MM.1S (cell line): ENCODE data around the gene VEPH1.

Source experiments
- DNase-seq: peaks from one replicate; pipeline ENCODE4 v3.0.0-alpha.2; 2015
- H2AFZ ChIP-seq: fragments of 300-600 bp; sonication (generic); 2 replicates; pipeline ENCODE4 v1.6.0; 2016; ENCODE audit warnings: antibody characterized with exemption, low read length
- H3F3A ChIP-seq: fragments of 300-600 bp; sonication (generic); 2 replicates; pipeline ENCODE4 v1.6.1; 2016; ENCODE audit warnings: mild to moderate bottlenecking, antibody characterized with exemption, low read length, moderate library complexity, mixed read lengths; ENCODE audit not compliant: insufficient read depth
- H3K27ac ChIP-seq: fragments of 300-600 bp; sonication (generic); 2 replicates; pipeline ENCODE4 v1.5.1; 2016; ENCODE audit warnings: mild to moderate bottlenecking, low read length
- H3K27me3 ChIP-seq: fragments of 300-600 bp; sonication (generic); replicated peaks from 2 replicates; pipeline ENCODE4 v1.6.0; 2016; ENCODE audit warnings: low read length; ENCODE audit not compliant: insufficient read depth
- H3K36me3 ChIP-seq: fragments of 300-600 bp; sonication (generic); replicated peaks from 2 replicates; pipeline ENCODE4 v1.6.1; 2016; ENCODE audit warnings: mild to moderate bottlenecking, low read length, mixed read lengths; ENCODE audit not compliant: insufficient read depth
- H3K4me1 ChIP-seq: fragments of 300-600 bp; sonication (generic); 2 replicates; pipeline ENCODE4 v1.6.1; 2016; ENCODE audit warnings: low read length, mixed read lengths
- H3K4me2 ChIP-seq: fragments of 300-600 bp; sonication (generic); 2 replicates; pipeline ENCODE4 v1.6.0; 2016; ENCODE audit warnings: low read depth, low read length
- H3K4me3 ChIP-seq: fragments of 300-600 bp; sonication (generic); 2 replicates; pipeline ENCODE4 v1.5.1; 2016; ENCODE audit warnings: low read length, mixed read lengths
- H3K79me2 ChIP-seq: fragments of 300-600 bp; sonication (generic); 2 replicates; pipeline ENCODE4 v1.6.1; 2016; ENCODE audit warnings: mixed run types, low read length, mixed read lengths
- H3K9ac ChIP-seq: fragments of 300-600 bp; sonication (generic); 2 replicates; pipeline ENCODE4 v1.6.1; 2016; ENCODE audit warnings: low read length, mixed read lengths
- H3K9me2 ChIP-seq: fragments of 300-600 bp; sonication (generic); replicated peaks from 2 replicates; pipeline ENCODE4 v1.6.1; 2016; ENCODE audit warnings: mild to moderate bottlenecking, low read length, mixed read lengths; ENCODE audit not compliant: insufficient read depth
- H3K9me3 ChIP-seq: fragments of 300-600 bp; sonication (generic); replicated peaks from 2 replicates; pipeline ENCODE4 v1.6.1; 2016; ENCODE audit warnings: mild to moderate bottlenecking, low read length, mixed read lengths; ENCODE audit not compliant: insufficient read depth
- H4K20me1 ChIP-seq: fragments of 300-600 bp; sonication (generic); 2 replicates; pipeline ENCODE4 v1.6.1; 2016; ENCODE audit warnings: mild to moderate bottlenecking, low read length, moderate library complexity, mixed read lengths; ENCODE audit not compliant: insufficient read depth
- EZH2 ChIP-seq: fragments of 300-600 bp; sonication (generic); optimal IDR thresholded peaks from 2 replicates; pipeline ENCODE3; 2017; ENCODE audit warnings: low read depth, mild to moderate bottlenecking, antibody characterized with exemption, low read length, mixed read lengths
- EZH2phosphoT487 ChIP-seq: fragments of 300-600 bp; sonication (generic); IDR thresholded peaks from 2 replicates; pipeline ENCODE4 v1.6.1; 2018; ENCODE audit warnings: antibody characterized with exemption, low read length
- TF ChIP-seq, protein P1 (sequence below): fragments of 300-600 bp; sonication (generic); IDR thresholded peaks from 2 replicates; pipeline ENCODE4 v1.5.1; 2016; ENCODE audit warnings: antibody characterized with exemption, low read length, mixed read lengths

VEPH1 gene

DNA sequence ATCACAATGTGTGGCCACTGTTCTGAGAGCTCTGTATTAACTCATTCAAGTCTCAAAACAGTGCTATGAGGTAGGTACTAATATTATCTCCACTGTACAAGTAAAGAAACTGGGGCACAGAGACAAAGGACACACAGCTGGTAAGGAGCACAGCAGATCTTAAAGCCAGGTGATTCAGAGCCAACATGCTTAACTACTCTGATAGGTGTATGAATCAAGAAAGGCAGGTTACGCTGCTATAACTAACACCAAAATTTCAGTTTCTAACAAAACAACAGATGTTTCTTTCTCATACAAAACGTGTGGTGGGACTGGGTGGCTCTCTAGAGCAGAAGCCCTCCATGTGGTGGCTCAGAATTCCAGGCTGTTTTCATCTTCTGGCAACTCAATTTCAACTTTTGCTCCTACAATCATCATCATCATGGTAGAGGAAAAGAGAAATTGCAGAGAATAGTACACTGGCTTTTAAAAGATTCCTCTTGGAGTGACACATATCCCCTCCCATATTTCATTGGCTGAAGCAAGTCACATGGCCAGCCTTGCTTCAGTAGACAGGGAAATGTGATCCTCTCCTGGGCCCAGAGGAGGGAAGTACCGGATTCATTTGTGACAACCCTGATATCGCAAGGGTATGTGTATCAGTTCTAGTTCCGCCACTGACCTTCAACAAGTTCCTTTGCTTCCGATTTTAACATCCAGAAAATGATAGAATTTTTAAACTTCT lies 192.7 kb downstream of the VEPH1 start:
- no peak overlapping the region for H3K9ac ChIP-seq
- H4K20me1 ChIP-seq = no peaks in the 10 kb centered on the region
- no peaks in the 10 kb centered on the region for H3K9me3 ChIP-seq
- DNase-seq = peak; percentile 63
- TF ChIP-seq, protein P1, sequence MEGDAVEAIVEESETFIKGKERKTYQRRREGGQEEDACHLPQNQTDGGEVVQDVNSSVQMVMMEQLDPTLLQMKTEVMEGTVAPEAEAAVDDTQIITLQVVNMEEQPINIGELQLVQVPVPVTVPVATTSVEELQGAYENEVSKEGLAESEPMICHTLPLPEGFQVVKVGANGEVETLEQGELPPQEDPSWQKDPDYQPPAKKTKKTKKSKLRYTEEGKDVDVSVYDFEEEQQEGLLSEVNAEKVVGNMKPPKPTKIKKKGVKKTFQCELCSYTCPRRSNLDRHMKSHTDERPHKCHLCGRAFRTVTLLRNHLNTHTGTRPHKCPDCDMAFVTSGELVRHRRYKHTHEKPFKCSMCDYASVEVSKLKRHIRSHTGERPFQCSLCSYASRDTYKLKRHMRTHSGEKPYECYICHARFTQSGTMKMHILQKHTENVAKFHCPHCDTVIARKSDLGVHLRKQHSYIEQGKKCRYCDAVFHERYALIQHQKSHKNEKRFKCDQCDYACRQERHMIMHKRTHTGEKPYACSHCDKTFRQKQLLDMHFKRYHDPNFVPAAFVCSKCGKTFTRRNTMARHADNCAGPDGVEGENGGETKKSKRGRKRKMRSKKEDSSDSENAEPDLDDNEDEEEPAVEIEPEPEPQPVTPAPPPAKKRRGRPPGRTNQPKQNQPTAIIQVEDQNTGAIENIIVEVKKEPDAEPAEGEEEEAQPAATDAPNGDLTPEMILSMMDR = no peak
- TF ChIP-seq EZH2 (no peak), EZH2phosphoT487 (no peak)
- H3K79me2 ChIP-seq = no peaks in the 10 kb centered on the region
- peak overlapping the region; percentile 30; the same call in 1 of the 2 replicates for H3K4me2 ChIP-seq
- H3K27me3 ChIP-seq = no peaks in the 10 kb centered on the region
- H3K36me3 ChIP-seq = no peaks in the 10 kb centered on the region
- H3K27ac ChIP-seq = peak overlapping the region; percentile 42; the same call in 1 of the 2 replicates
- H3F3A ChIP-seq = 0 out of 2 replicates have a peak, but pooled peaks cover 6% of the 10 kb centered on the region
- peak overlapping the region; percentile 47 for H2AFZ ChIP-seq
- H3K9me2 ChIP-seq = no peaks in the 10 kb centered on the region; the same call in 1 of the 2 replicates
- no peak overlapping the region for H3K4me3 ChIP-seq
- H3K4me1 ChIP-seq = peaks cover 10% of the 10 kb centered on the region

DNA sequence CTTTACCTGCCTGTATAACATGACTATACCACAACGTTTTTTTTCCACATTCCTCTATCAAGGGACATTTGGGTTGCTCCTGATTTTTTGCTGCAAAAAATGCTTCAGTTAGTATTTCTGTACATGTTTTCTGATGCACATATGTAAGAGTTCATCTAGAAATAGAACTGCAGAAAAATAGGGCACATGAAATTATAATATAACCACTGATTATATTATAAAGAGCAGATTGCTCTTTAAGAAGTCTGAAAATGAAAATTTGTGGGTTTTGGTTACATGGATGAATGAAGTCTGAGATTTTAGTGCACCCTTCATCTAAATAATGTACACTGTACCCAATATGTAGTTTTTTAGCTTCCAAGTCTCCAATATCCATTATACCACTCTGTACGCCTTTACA lies 196.7 kb downstream of the VEPH1 start:
- no peak overlapping the region for H3K4me3 ChIP-seq
- no peaks in the 10 kb centered on the region for H3K36me3 ChIP-seq
- no peak overlapping the region for H2AFZ ChIP-seq
- no peaks in the 10 kb centered on the region for H3K79me2 ChIP-seq
- H3K27me3 ChIP-seq = no peaks in the 10 kb centered on the region
- H3K9ac ChIP-seq = no peak overlapping the region
- no peak overlapping the region for H3K27ac ChIP-seq
- no peak for DNase-seq
- no peaks in the 10 kb centered on the region for H3K9me3 ChIP-seq
- 0 out of 2 replicates have a peak, but pooled peaks cover 6% of the 10 kb centered on the region for H3F3A ChIP-seq
- no peak overlapping the region for H3K4me2 ChIP-seq
- TF ChIP-seq EZH2phosphoT487 = no peak
- no peak for TF ChIP-seq EZH2
- TF ChIP-seq, protein P1 = no peak
- peaks cover 10% of the 10 kb centered on the region for H3K4me1 ChIP-seq
- no peaks in the 10 kb centered on the region for H3K9me2 ChIP-seq
- H4K20me1 ChIP-seq = no peaks in the 10 kb centered on the region

DNA sequence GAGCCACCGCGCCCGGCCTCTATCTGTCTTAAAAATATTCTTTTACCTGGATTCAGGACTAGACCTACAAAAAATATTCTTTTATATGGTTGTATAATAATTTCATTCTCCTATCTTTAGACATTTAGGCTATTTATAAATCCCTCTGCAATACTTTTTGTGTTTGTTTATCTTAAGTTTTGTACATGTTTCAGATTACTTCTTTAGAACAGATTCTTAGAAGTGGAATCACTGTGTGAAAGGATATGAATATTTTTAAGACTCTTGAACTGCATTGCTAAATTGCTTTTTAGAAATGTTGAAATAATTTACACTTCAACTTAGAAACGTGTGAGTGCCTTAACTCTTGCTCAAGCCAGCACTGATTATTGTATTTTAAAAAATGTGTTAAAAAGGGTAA lies 197.8 kb downstream of the VEPH1 start:
- Histone ChIP-seq H4K20me1 (no peaks in the 10 kb centered on the region), H3K79me2 (no peaks in the 10 kb centered on the region), H2AFZ (no peak overlapping the region), H3F3A (0 out of 2 replicates have a peak, but pooled peaks cover 4% of the 10 kb centered on the region), H3K27ac (no peak overlapping the region), H3K9ac (no peak overlapping the region), H3K4me1 (peaks cover 6% of the 10 kb centered on the region), H3K27me3 (no peaks in the 10 kb centered on the region), H3K36me3 (no peaks in the 10 kb centered on the region), H3K9me2 (no peaks in the 10 kb centered on the region), H3K4me2 (no peak overlapping the region), H3K4me3 (no peak overlapping the region), H3K9me3 (no peaks in the 10 kb centered on the region)
- no peak for DNase-seq
- TF ChIP-seq EZH2 (no peak), EZH2phosphoT487 (no peak)
- TF ChIP-seq, protein P1 = no peak
